K562 (cell line): Measurements from ENCODE around the gene ATAD3C. TPM values are rescaled to one million over a fixed set of nuclear protein-coding genes. Genes with fewer than 3 reads are reported as not detected.
"Not testable (repeated sequence)": the region's sequence is repeated elsewhere in the genome, so short reads cannot be mapped to it uniquely, and the experiment has no call there.

Experiments used
- BRD9 ChIP-seq: fragments of 450-650 bp; IDR thresholded peaks from 2 replicates; pipeline ENCODE4 v1.6.1; 2018; ENCODE audit warnings: low read depth; ENCODE audit not compliant: partially characterized antibody
- CHAMP1 ChIP-seq: fragments of 450-650 bp; IDR thresholded peaks from 2 replicates; pipeline ENCODE4 v1.6.1; 2016; ENCODE audit warnings: mild to moderate bottlenecking
- CXXC5 ChIP-seq: fragments of 250-450 bp; sonication (Bioruptor Pico); IDR thresholded peaks from 2 replicates; pipeline ENCODE4 v1.8.0; 2022; ENCODE audit warnings: inconsistent platforms, mild to moderate bottlenecking, moderate library complexity
- E2F8 ChIP-seq: fragments of 450-650 bp; IDR thresholded peaks from 2 replicates; pipeline ENCODE4 v1.7.1; 2018; ENCODE audit warnings: mild to moderate bottlenecking, low read depth; ENCODE audit not compliant: partially characterized antibody
- GTF2E2 ChIP-seq: fragments of 200-800 bp; sonication (Bioruptor generic); IDR thresholded peaks from 2 replicates; pipeline ENCODE4 v1.6.1; 2016; ENCODE audit warnings: missing genetic modification characterization, missing compliant biosample characterization
- KLF16 ChIP-seq: IDR thresholded peaks from 2 replicates; pipeline ENCODE4 v1.6.1; 2016; ENCODE audit warnings: antibody characterized with exemption
- MECOM ChIP-seq: fragments of 250-450 bp; sonication (Bioruptor Pico); IDR thresholded peaks from 2 replicates; pipeline ENCODE4 v1.8.0; 2022; ENCODE audit warnings: inconsistent platforms
- NFIC ChIP-seq: fragments of 450-650 bp; IDR thresholded peaks from 2 replicates; pipeline ENCODE4 v1.6.1; 2017; ENCODE audit warnings: mild to moderate bottlenecking, inconsistent platforms
- NR2C2 ChIP-seq, 2 experiments: fragments of 200-800 bp in 1 of 2; sonication (Bioruptor generic) in 1 of 2; sonication (generic) in 1 of 2; formaldehyde crosslinking in 1 of 2; IDR thresholded peaks; 2 replicates each; pipeline versions ENCODE4 v1.6.1 to v1.8.0; 2016 to 2022; ENCODE audit warnings: mild to moderate bottlenecking in 1 of 2, missing compliant biosample characterization in 1 of 2, missing genetic modification characterization in 1 of 2, missing genetic modification reagents in 1 of 2
- NRF1 ChIP-seq, 2 experiments: fragments of 450-650 bp; IDR thresholded peaks in 1 of 2; conservative IDR thresholded peaks in 1 of 2; 2 replicates each; pipeline ENCODE4 v1.6.1; 2014; ENCODE audit warnings: mild to moderate bottlenecking in 2 of 2
- RBFOX2 ChIP-seq: fragments of 200-400 bp; formaldehyde crosslinking; IDR thresholded peaks from 2 replicates; pipeline ENCODE4 v1.6.1; 2017; ENCODE audit warnings: low read depth, mild to moderate bottlenecking, low read length, moderate library complexity
- SREBF2 ChIP-seq: sonication (generic); formaldehyde crosslinking; IDR thresholded peaks from 2 replicates; pipeline ENCODE4 v1.4.0; 2020; ENCODE audit warnings: mild to moderate bottlenecking, missing genetic modification reagents
- THAP12 ChIP-seq: fragments of 250-450 bp; sonication (Bioruptor Pico); IDR thresholded peaks from 2 replicates; pipeline ENCODE4 v1.9.0; 2021; ENCODE audit warnings: mild to moderate bottlenecking, inconsistent platforms
- USF2 ChIP-seq: sonication (generic); formaldehyde crosslinking; IDR thresholded peaks from 2 replicates; pipeline ENCODE4 v1.5.0; 2020; ENCODE audit warnings: missing genetic modification reagents
- ZNF175 ChIP-seq: fragments of 200-800 bp; sonication (Bioruptor generic); IDR thresholded peaks from 2 replicates; pipeline ENCODE4 v1.6.1; 2016; ENCODE audit warnings: low read depth, mild to moderate bottlenecking, missing genetic modification characterization, missing compliant biosample characterization
- ZNF395 ChIP-seq: fragments of 200-800 bp; sonication (Bioruptor generic); IDR thresholded peaks from 2 replicates; pipeline ENCODE4 v1.6.1; 2017; ENCODE audit warnings: missing genetic modification characterization, missing compliant biosample characterization
- polyA plus RNA-seq, 8 experiments: library from polyadenylated mRNA; depleted of rRNA in 4 of 8; stranded (reverse) in 5 of 8; unstranded in 3 of 8; fragments of >200 nt; fragmentation: Nextera tagmentation in 2 of 8; fragmentation: Illumina TruSeq in 1 of 8; extraction: Ambion mirVana in 2 of 8; extraction: Trizol in 1 of 8; gene quantifications; 2 replicates each; pipeline versions ENCODE4 v1.2.1 to v1.2.3, GENCODE V29; 2011 to 2014; ENCODE audit warnings: inconsistent platforms in 1 of 8, missing spikeins in 1 of 8
- total RNA-seq, 7 experiments: library from RNA; depleted of rRNA in 6 of 7; stranded (reverse); fragments of >200 nt in 6 of 7; fragmentation: Illumina TruSeq in 2 of 7; extraction: Trizol in 2 of 7; gene quantifications; 2 replicates each; pipeline versions ENCODE4 v1.2.1 to v1.2.3, GENCODE V29; 2011 to 2021; ENCODE audit warnings: low replicate concordance in 1 of 7

The ATAD3C gene
- total and polyA plus RNA-seq, 9 of the 15 experiments (the other 6 are each of a cell fraction or from before 2014, with no cell fraction given) = 0.03 to 0.18 TPM; not detected in 7

GRCh38 chr1:1504777-1505365 lies 55.4 kb downstream of the ATAD3C start (continued):
- TF ChIP-seq BRD9 (peak; percentile 62), ZNF395 (CRISPR knock-in tag) (peak; percentile 65; the same call in 1 of the 2 replicates), SREBF2 (CRISPR knock-in tag) (0 out of 2 replicates have a peak, but pooled peaks have one; percentile 11), MECOM (peak; percentile 62; the same call in 1 of the 2 replicates), E2F8 (peak; percentile 53), NR2C2 (CRISPR knock-in tag; IDR thresholded peaks at IDR 0.05) (peak; percentile 46; the same call in 1 of the 2 replicates), CHAMP1 (peak; percentile 24; the same call in 1 of the 2 replicates), THAP12 (CRISPR knock-in tag) (0 out of 2 replicates have a peak, but pooled peaks have one; percentile 36), NRF1 (conservative IDR thresholded peaks at IDR 0.05 in 1 of 2, IDR thresholded peaks at IDR 0.05 in 1 of 2) (peak in 1 of 2 experiments; percentile 24; a peak in 1 of 4 replicates), USF2 (peak; percentile 90), NFIC (peak; percentile 18; the same call in 1 of the 2 replicates), ZNF175 (CRISPR knock-in tag) (0 out of 2 replicates have a peak, but pooled peaks have one; percentile 20), RBFOX2 (0 out of 2 replicates have a peak, but pooled peaks have one; percentile 47), KLF16 (0 out of 2 replicates have a peak, but pooled peaks have one; percentile 28), CXXC5 (CRISPR knock-in tag) (peak; percentile 75), GTF2E2 (peak; percentile 74; the same call in 1 of the 2 replicates)
- TF ChIP-seq NR2C2 (tag; IDR thresholded peaks at IDR 0.05) = not testable (repeated sequence)
